ENCODE data around the gene TMC1. TPM values are rescaled to one million over a fixed set of nuclear protein-coding genes. Genes with fewer than 3 reads are reported as not detected.

The TMC1 gene
- total RNA-seq, 1 donor from 2014 or later = not detected

- intact Hi-C loops (cut with micrococcal nuclease) = no loop called here
These were observed 140.2 kb downstream of the TMC1 start for GRCh38 chr9:72661401-72662135.

DNA sequence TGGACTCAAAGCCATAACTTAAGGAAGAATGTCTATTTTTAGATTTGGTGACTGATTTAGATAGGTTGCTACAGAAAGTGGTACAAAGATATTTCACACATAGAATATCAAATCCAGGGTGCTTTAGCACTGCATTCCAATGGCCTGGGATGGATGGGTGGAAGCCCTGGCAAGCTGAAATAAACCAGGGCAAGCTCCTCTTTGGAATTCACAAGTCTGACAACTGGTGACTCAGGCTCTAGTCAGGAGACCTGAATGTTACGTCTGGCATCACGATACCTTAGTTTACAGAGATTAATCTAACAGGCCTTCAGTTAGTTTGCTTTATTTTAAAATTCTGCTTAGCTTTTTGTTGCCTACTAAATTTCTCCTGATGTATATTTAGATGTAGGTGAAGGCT, 144.0 kb downstream of the TMC1 start:
- intact Hi-C loops (cut with micrococcal nuclease) = no loop called here

- intact Hi-C loops (cut with micrococcal nuclease) = no loop called here
These were observed 145.8 kb downstream of the TMC1 start for GRCh38 chr9:72667181-72667580.

GRCh38 chr9:72674961-72675360, 153.6 kb downstream of the TMC1 start:
- intact Hi-C loops (cut with micrococcal nuclease) = no loop called here

DNA sequence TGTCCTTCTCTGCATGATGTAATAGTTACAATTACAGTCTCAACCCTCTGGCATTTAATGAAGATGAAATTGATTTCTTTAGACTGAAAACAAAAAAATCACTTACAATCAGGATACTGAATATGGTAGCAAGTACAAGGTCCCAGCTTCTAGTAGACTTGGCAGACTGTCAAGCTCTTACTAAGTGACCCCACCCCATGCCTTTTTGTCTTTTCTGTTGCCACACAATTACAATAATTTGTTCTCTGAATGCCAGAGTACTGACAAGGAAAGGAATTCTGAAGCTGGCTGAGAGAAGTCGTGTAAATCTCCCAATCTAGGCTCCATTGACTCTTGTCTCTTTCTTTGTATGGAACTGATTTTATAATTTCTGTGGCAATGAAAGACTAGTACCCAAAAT, 154.2 kb downstream of the TMC1 start:
- intact Hi-C loops (cut with micrococcal nuclease) = no loop called here

DNA sequence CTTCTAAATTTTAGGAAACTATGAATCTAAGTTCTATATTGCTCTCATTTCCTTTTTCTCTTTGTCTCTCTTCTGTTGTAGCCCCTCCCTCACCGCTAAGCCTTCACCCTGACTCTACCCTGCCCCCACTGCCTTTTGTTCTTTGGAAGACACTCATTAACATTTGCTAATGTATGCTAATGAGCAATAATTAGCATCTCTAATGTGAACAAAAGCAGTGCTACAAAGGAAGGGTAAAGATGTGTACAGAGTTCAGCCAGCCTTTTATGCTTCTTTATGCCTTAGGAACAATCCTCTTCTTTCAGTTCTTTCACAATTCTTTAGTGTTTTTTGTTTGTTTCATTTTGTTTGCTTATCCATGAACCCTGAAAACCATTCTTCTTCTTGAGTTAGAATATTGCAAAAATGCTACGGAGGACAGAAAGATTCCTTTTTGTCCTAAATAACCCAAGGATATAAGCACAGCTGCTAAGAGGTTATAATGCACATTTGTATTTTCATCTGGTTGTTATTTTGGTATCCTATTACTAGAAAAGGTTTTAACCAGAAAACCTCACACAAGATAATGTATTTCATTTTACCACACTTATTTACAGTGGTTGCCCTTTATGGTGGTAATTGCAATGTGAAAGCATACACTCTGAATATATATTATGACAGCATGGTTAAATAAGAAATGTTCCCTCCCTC, 159.3 kb downstream of the TMC1 start:
- intact Hi-C loops (cut with micrococcal nuclease) = no loop called here

DNA sequence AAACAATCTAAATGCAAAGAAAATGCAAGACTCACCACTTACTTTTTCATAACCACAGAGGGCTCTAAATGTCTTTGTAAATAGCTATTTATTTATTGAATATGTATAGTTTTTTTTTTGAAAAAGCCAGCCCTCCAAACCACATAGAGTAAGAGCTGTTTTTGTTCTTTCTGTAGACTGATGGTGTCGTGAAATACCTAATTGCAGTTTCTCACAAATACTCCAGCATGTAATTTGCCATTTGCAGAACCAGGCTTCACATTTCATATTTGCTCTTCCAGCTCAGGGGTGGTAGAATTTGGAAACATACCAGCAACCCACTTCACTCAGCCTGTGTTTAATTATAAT, 159.8 kb downstream of the TMC1 start:
- intact Hi-C loops (cut with micrococcal nuclease) = no loop called here

DNA sequence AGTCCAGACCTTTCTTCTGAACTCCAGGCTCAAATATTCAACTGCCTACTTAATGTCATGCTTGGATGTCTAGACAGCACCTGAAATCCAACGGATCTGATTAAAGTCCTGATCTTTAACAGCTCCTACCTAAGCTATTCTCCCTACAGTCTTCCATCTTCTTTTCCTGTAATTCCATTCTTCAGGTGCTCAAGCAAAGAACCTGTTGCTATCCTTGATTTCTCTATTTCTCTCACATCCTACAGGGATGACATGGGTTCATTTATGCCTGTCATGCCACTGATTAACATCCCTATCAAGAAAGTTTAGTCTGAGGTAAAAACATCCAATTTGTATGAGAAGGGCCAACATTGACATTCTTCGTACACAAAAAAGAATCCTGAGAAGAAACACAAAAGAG, 163.2 kb downstream of the TMC1 start:
- intact Hi-C loops (cut with micrococcal nuclease) = no loop called here

DNA sequence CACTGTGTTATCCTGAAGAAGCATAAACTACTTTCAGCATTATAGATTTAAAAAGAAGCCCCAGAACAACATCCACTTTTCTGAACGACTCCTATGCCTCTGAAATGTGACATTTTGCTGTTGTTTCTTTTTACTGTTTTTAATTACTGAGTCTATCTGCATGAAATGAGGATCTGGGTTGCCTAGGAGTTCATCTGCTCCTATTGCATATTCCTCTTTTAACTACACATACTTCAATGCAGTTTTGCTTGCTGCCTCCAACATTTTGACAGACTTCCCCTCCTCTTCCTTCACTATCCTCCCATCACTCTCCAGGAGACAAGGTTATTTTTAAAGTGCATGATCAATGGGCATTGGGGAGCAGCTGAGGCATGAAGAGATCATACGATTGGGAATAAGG, 164.5 kb downstream of the TMC1 start:
- intact Hi-C loops (cut with micrococcal nuclease) = no loop called here

GRCh38 chr9:72687331-72687730, 165.9 kb downstream of the TMC1 start:
- intact Hi-C loops (cut with micrococcal nuclease) = no loop called here

GRCh38 chr9:72691671-72692070, 170.3 kb downstream of the TMC1 start:
- intact Hi-C loops (cut with micrococcal nuclease) = no loop called here

DNA sequence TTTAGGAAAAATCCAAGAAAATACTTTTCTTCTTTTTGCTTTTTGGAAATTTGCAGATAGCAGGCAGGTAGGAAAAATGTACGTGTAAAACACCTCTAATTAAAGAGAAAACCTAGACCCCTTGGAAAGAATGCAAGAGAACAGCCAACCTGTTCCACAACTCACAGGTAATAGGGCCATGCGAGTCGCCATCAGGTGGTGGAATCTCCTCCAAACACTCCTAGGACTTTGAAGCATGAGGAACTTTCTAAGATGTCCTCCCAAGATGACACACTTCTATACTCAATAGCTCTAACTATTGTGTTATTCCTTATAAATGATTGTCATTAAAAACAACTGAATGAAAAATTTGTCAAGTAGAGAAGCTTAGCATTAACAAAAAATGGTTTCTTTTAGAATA, 174.0 kb downstream of the TMC1 start:
- intact Hi-C loops (cut with micrococcal nuclease) = no loop called here

GRCh38 chr9:72696511-72696910, 175.1 kb downstream of the TMC1 start:
- intact Hi-C loops (cut with micrococcal nuclease) = no loop called here

- intact Hi-C loops (cut with micrococcal nuclease) = no loop called here
These were observed 180.1 kb downstream of the TMC1 start for GRCh38 chr9:72701510-72701909.

GRCh38 chr9:72703574-72703973, 182.2 kb downstream of the TMC1 start:
- intact Hi-C loops (cut with micrococcal nuclease) = no loop called here

DNA sequence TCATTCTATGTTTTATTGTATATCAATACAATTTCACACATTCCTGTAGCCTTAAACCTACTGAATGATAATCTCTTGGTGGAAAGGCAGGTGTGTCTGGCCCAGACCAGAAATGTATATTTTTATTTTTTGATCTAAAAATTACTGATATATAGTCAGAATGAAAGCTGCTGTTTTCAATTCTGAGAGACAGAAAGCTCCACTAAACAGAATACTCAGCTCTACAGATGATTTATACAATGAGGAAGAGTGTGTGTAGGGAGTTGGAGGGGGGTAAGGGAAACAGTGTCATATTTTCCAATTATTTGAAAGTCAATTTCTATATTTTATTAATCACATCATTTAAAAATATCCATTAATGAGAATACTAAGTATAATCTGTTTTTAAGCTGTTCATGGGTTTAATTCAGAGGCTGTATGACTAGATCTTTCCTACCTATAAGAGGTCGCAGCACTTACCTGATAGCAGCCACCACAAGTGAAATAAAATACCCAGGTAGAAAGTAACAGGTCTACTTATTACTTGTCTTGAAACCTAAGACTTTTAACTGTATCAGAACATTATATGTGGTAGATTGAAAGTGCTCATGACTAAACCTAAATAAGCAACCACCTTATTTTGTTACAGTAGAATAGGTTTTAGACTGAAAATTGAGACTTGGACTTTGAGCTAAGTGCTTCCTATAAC, 183.4 kb downstream of the TMC1 start:
- intact Hi-C loops (cut with micrococcal nuclease) = no loop called here

- intact Hi-C loops (cut with micrococcal nuclease) = no loop called here
These were observed 197.1 kb downstream of the TMC1 start for GRCh38 chr9:72718503-72718902.

- intact Hi-C loops (cut with micrococcal nuclease) = no loop called here
These were observed 199.7 kb downstream of the TMC1 start for GRCh38 chr9:72721067-72721466.

DNA sequence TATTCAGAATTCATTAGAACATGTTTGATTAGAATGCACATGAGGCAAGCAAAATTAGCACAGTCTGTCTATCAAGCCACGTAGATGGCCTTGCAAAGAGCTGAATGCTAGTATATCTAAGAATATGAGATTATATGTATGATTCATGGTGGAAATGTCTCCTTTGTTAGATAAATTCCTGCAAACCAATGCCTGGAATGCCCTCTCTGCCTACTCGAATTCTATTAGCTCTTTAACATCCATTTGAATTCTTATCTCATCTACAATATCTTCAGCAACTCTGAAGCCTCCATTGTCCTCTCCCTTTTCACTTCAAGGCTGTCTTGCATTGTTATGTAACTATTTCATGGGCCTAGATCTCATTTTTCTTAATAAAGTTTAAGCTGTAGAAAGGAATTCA, 205.5 kb downstream of the TMC1 start:
- intact Hi-C loops (cut with micrococcal nuclease) = no loop called here

GRCh38 chr9:72728031-72728770, 206.8 kb downstream of the TMC1 start:
- intact Hi-C loops (cut with micrococcal nuclease) = no loop called here

- intact Hi-C loops (cut with micrococcal nuclease) = no loop called here
These were observed 212.5 kb downstream of the TMC1 start for GRCh38 chr9:72733895-72734294.

DNA sequence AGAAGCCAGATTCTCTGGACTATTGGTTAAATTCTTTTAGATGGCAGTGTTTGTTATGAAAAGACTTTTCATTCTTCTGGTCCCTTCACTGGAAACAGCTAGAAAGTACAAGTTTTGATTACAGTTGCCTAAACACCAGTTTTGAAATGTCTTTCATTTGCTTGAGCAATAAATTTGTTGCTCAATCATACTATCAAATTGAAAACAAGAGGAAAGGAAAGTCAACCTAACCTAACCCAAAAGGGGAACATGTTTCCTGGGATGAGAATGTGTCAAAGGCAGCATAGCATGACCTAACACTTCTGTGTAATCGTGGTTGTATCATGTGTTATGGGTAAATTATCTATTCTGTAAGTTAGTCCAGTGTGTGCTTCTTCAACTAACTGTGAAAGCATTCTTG, 213.2 kb downstream of the TMC1 start:
- intact Hi-C loops (cut with micrococcal nuclease) = no loop called here

Measured in T-helper 2 cell treated with Interferon-gamma antibody and Interleukin-4, amounts not matched to agents 100 ng/mL and 5 ng/mL, for 36 hours (primary cell).